DND-41 (cell line): Measurements from ENCODE around the gene TIE1.

Source experiments
- EZH2 ChIP-seq: IDR thresholded peaks from 3 replicates; pipeline ENCODE4 v1.6.1; 2012; ENCODE audit warnings: borderline replicate concordance, low read depth, mild to moderate bottlenecking, moderate library complexity, low read length, inconsistent platforms; ENCODE audit not compliant: severe bottlenecking
- TF ChIP-seq, protein P1 (sequence below): IDR thresholded peaks from 2 replicates; pipeline ENCODE4 v1.5.1; 2012; ENCODE audit warnings: borderline replicate concordance, low read length, moderate library complexity, mild to moderate bottlenecking; ENCODE audit not compliant: poor library complexity, severe bottlenecking; ENCODE audit errors: extremely low read depth

DNA sequence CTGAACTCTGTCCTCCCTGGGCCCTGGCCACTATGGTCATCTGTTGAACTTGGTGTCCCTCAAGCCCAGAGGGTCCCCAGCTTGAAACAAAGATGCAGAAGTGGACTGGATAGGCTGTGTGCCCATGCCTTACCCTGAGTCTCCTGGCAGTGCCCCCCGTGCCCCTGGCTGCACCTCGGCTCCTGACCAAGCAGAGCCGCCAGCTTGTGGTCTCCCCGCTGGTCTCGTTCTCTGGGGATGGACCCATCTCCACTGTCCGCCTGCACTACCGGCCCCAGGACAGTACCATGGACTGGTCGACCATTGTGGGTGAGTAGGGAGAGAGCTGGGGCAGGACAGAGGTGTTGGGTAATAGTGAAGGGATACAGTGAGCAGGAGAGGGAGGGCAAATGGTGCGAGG lies 10.7 kb downstream of the TIE1 start:
- TF ChIP-seq, protein P1, sequence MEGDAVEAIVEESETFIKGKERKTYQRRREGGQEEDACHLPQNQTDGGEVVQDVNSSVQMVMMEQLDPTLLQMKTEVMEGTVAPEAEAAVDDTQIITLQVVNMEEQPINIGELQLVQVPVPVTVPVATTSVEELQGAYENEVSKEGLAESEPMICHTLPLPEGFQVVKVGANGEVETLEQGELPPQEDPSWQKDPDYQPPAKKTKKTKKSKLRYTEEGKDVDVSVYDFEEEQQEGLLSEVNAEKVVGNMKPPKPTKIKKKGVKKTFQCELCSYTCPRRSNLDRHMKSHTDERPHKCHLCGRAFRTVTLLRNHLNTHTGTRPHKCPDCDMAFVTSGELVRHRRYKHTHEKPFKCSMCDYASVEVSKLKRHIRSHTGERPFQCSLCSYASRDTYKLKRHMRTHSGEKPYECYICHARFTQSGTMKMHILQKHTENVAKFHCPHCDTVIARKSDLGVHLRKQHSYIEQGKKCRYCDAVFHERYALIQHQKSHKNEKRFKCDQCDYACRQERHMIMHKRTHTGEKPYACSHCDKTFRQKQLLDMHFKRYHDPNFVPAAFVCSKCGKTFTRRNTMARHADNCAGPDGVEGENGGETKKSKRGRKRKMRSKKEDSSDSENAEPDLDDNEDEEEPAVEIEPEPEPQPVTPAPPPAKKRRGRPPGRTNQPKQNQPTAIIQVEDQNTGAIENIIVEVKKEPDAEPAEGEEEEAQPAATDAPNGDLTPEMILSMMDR: no peak
- TF ChIP-seq EZH2: no peak
